ENCODE data around the gene IQCF5. TPM values are rescaled to one million over a fixed set of nuclear protein-coding genes. Genes with fewer than 3 reads are reported as not detected.
A peak's percentile ranks its signal among the peaks of the same experiment; 100 is the strongest.
"Not testable (repeated sequence)": the region's sequence is repeated elsewhere in the genome, so short reads cannot be mapped to it uniquely, and the experiment has no call there.

The IQCF5 gene
- polyA plus RNA-seq, 2 of the 4 experiments (the other 2 are of a cell fraction) = not detected

GRCh38 chr3:51862886-51863285 lies 12.5 kb downstream of the IQCF5 start:
- WGBS (ENCODE audit: missing lambda C conversion rate) = 41% methylated on average over 13 of the region's 13 CpGs
- ChIA-PET POLR2A (no interaction called here), CTCF (no interaction called here)
- no peaks in the 10 kb centered on the region for H3K4me1 ChIP-seq
- H3K4me3 ChIP-seq = no peak overlapping the region
- no peak for TF ChIP-seq EHF (CRISPR knock-in tag; IDR thresholded peaks at IDR 0.05)
- no peak for TF ChIP-seq KDM1A (IDR thresholded peaks at IDR 0.05; ENCODE audit: low read depth)
- H3K9me3 ChIP-seq = no peaks in the 10 kb centered on the region
- peak in 1 of 2 experiments; percentile 34; a peak in 1 of 6 replicates for ATAC-seq
- no peak overlapping the region for H3K27ac ChIP-seq
- no peak overlapping the region for H3K4me2 ChIP-seq
- FAIRE-seq = no peak
- no peak for DNase-seq (ENCODE audit: low read depth in 1 of 2, low spot score in 1 of 2)

GRCh38 chr3:51860703-51861665 lies 14.4 kb downstream of the IQCF5 start, which contains the start of gene IQCF2:
Gene IQCF2 (plus strand): TSS chr3:51861615. CDS start chr3:51861667, 52 bp downstream.
- no peak for TF ChIP-seq ELK1 (IDR thresholded peaks at IDR 0.05; ENCODE audit: low read depth, low read length)
- TF ChIP-seq JUN (IDR thresholded peaks at IDR 0.05) = no peak
- TF ChIP-seq RARB (CRISPR knock-in tag; IDR thresholded peaks at IDR 0.05) = no peak
- no peak for TF ChIP-seq GATA3 (IDR thresholded peaks at IDR 0.05; ENCODE audit: borderline replicate concordance)
- TF ChIP-seq BHLHE40 (IDR thresholded peaks at IDR 0.05; ENCODE audit: low read depth, low read length) = no peak
- TF ChIP-seq MAFK (IDR thresholded peaks at IDR 0.05; ENCODE audit: partially characterized antibody) = no peak
- TF ChIP-seq KDM5A (IDR thresholded peaks at IDR 0.05) = no peak
- TF ChIP-seq EHF (CRISPR knock-in tag; IDR thresholded peaks at IDR 0.05) = no peak
- TF ChIP-seq JUNB (IDR thresholded peaks at IDR 0.05) = no peak
- TF ChIP-seq BCL3 (IDR thresholded peaks at IDR 0.05) = no peak
- TF ChIP-seq ZC3H11A (IDR thresholded peaks at IDR 0.05) = no peak
- no peak for TF ChIP-seq POLR2AphosphoS2 (conservative IDR thresholded peaks at IDR 0.05; ENCODE audit: low read length)
- TF ChIP-seq EHMT2 (IDR thresholded peaks at IDR 0.05; ENCODE audit: low read depth) = no peak
- TF ChIP-seq KDM1A (IDR thresholded peaks at IDR 0.05; ENCODE audit: low read depth) = no peak
- ATAC-seq (no peak), FAIRE-seq (no peak), DNase-seq (ENCODE audit: low read depth in 1 of 2, low spot score in 1 of 2) (no peak)
- H3K4me3 ChIP-seq = no peak within 1 kb of the TSS
- ChIA-PET POLR2A (no interaction called here), CTCF (no interaction called here)
- H3K4me1 ChIP-seq = no peaks in the 10 kb centered on the region
- H3K4me2 ChIP-seq = no peak within 1 kb of the TSS
- H3K9me3 ChIP-seq = no peaks in the 10 kb centered on the region
- no peak within 1 kb of the TSS for H3K27ac ChIP-seq
- 19% methylated on average over 7 of the region's 7 CpGs for WGBS (ENCODE audit: missing lambda C conversion rate)

GRCh38 chr3:51855411-51855810 lies 20.0 kb downstream of the IQCF5 start:
- POLR2A ChIA-PET, FAIRE-seq: not testable (repeated sequence)
- WGBS (ENCODE audit: missing lambda C conversion rate) = 88% methylated on average over 1 of the region's 1 CpG

GRCh38 chr3:51845129-51845528 lies 30.3 kb downstream of the IQCF5 start:
- ATAC-seq (no peak), DNase-seq (ENCODE audit: low read depth in 1 of 2, low spot score in 1 of 2) (no peak), FAIRE-seq (no peak)
- 43% methylated on average over 7 of the region's 7 CpGs for WGBS (ENCODE audit: missing lambda C conversion rate)
- TF ChIP-seq BHLHE40 (IDR thresholded peaks at IDR 0.05; ENCODE audit: low read depth, low read length) = no peak
- Histone ChIP-seq H3K4me3 (no peak overlapping the region), H3K4me2 (no peak overlapping the region), H3K4me1 (no peaks in the 10 kb centered on the region), H3K9me3 (no peaks in the 10 kb centered on the region; the same call in 2 of the 3 replicates), H3K27ac (no peak overlapping the region)
- ChIA-PET CTCF (no interaction called here), POLR2A (no interaction called here)

More at GRCh38 chr3:51855411-51855810, 20.0 kb downstream of the IQCF5 start:
- H3K4me3 ChIP-seq; ATAC-seq; DNase-seq (ENCODE audit: low read depth in 1 of 2, low spot score in 1 of 2); H3K4me1 ChIP-seq; H3K27ac ChIP-seq; CTCF ChIA-PET; H3K9me3 ChIP-seq; H3K4me2 ChIP-seq: not testable (repeated sequence)

Data from A549 (cell line).